ENCODE results near the gene DENND1A.

- no peak for TF ChIP-seq CTCF (IDR thresholded peaks at IDR 0.05)
- no peak for TF ChIP-seq POLR2A (IDR thresholded peaks at IDR 0.05)
Observed at GRCh38 chr9:123482295-123482968, 447.5 kb downstream of the DENND1A start.
